Measurements from ENCODE around the gene PHB1. TPM values are rescaled to one million over a fixed set of nuclear protein-coding genes. Genes with fewer than 3 reads are reported as not detected.

The PHB1 gene
- total RNA-seq, 1 experiment from 2014 or later, result 413 TPM

GRCh38 chr17:49407981-49408501 is 6.6 kb downstream of the PHB1 start:
- CTCF ChIA-PET, result interaction anchor here (0.5 to 2.3 kb wide), 9 partner anchors 9 to 158 kb away, joined by 3 to 19 read pairs (median 5); no protein-coding TSS in a partner anchor
- H3K27me3 Mint-ChIP-seq (ENCODE audit: unreplicated experiment), result no peaks in the 10 kb centered on the region
- H3K36me3 Mint-ChIP-seq (ENCODE audit: insufficient read depth, unreplicated experiment), result peaks cover 78% of the 10 kb centered on the region

GRCh38 chr17:49407086-49407485 is 7.6 kb downstream of the PHB1 start:
- no peaks in the 10 kb centered on the region for H3K27me3 Mint-ChIP-seq (ENCODE audit: unreplicated experiment)
- no peaks in the 10 kb centered on the region for H3K9me3 Mint-ChIP-seq (ENCODE audit: low read depth, unreplicated experiment)
- peaks cover 17% of the 10 kb centered on the region for H3K4me1 Mint-ChIP-seq (ENCODE audit: low read depth, unreplicated experiment)
- intact Hi-C loops (cut with micrococcal nuclease; ENCODE audit: unreplicated experiment), result no loop called here
- CTCF ChIA-PET, result interaction anchor here (1.3 to 2.3 kb wide), 4 partner anchors 19 to 159 kb away, joined by 4 to 19 read pairs (median 10); no protein-coding TSS in a partner anchor
- no peak overlapping the region for H3K4me3 Mint-ChIP-seq (ENCODE audit: low read depth, unreplicated experiment)
- no TSS peak for BruUV-seq (replicated peaks)
- H3K36me3 Mint-ChIP-seq (ENCODE audit: insufficient read depth, unreplicated experiment), result peaks cover 86% of the 10 kb centered on the region
- DNase-seq, result no peak
- no peak for TF ChIP-seq CTCF (IDR thresholded peaks at IDR 0.05; ENCODE audit: unreplicated experiment)
- H3K27ac Mint-ChIP-seq (ENCODE audit: unreplicated experiment), result no peak overlapping the region

More at GRCh38 chr17:49407981-49408501, 6.6 kb downstream of the PHB1 start:
- intact Hi-C loops (cut with micrococcal nuclease; ENCODE audit: unreplicated experiment), result loop anchor here (1.0 to 2.0 kb wide), 2 partner anchors 141 to 149 kb away; no protein-coding TSS in a partner anchor
- peak; percentile 89 for DNase-seq
- Mint-ChIP-seq H3K4me1 (ENCODE audit: low read depth, unreplicated experiment) (peaks cover 19% of the 10 kb centered on the region), H3K9me3 (ENCODE audit: low read depth, unreplicated experiment) (no peaks in the 10 kb centered on the region), H3K4me3 (ENCODE audit: low read depth, unreplicated experiment) (no peak overlapping the region), H3K27ac (ENCODE audit: unreplicated experiment) (no peak overlapping the region)
- TF ChIP-seq CTCF (IDR thresholded peaks at IDR 0.05; ENCODE audit: unreplicated experiment), result peak; percentile 98
- no TSS peak for BruUV-seq (replicated peaks)

GRCh38 chr17:49406421-49407061 is 8.1 kb downstream of the PHB1 start:
- no peak for DNase-seq
- Mint-ChIP-seq H3K4me3 (ENCODE audit: low read depth, unreplicated experiment) (no peak overlapping the region), H3K27ac (ENCODE audit: unreplicated experiment) (no peak overlapping the region), H3K36me3 (ENCODE audit: insufficient read depth, unreplicated experiment) (peaks cover 82% of the 10 kb centered on the region), H3K27me3 (ENCODE audit: unreplicated experiment) (no peaks in the 10 kb centered on the region), H3K4me1 (ENCODE audit: low read depth, unreplicated experiment) (peaks cover 12% of the 10 kb centered on the region), H3K9me3 (ENCODE audit: low read depth, unreplicated experiment) (no peaks in the 10 kb centered on the region)
- TF ChIP-seq CTCF (IDR thresholded peaks at IDR 0.05; ENCODE audit: unreplicated experiment), result no peak
- CTCF ChIA-PET, result interaction anchor here (0.6 to 2.3 kb wide), 2 partner anchors 10 to 151 kb away, joined by 5 to 14 read pairs; no protein-coding TSS in a partner anchor
- BruUV-seq (replicated peaks), result no TSS peak
- intact Hi-C loops (cut with micrococcal nuclease; ENCODE audit: unreplicated experiment), result no loop called here

- no peak overlapping the region for H3K4me3 Mint-ChIP-seq (ENCODE audit: low read depth, unreplicated experiment)
- H3K27ac Mint-ChIP-seq (ENCODE audit: unreplicated experiment), result no peak overlapping the region
- CTCF ChIA-PET, result no interaction called here
- no TSS peak for BruUV-seq (replicated peaks)
- H3K9me3 Mint-ChIP-seq (ENCODE audit: low read depth, unreplicated experiment), result no peaks in the 10 kb centered on the region
- intact Hi-C loops (cut with micrococcal nuclease; ENCODE audit: unreplicated experiment), result no loop called here
- no peak for TF ChIP-seq CTCF (IDR thresholded peaks at IDR 0.05; ENCODE audit: unreplicated experiment)
- no peak for DNase-seq
- peaks cover 9% of the 10 kb centered on the region for H3K4me1 Mint-ChIP-seq (ENCODE audit: low read depth, unreplicated experiment)
- peaks cover 69% of the 10 kb centered on the region for H3K36me3 Mint-ChIP-seq (ENCODE audit: insufficient read depth, unreplicated experiment)
- H3K27me3 Mint-ChIP-seq (ENCODE audit: unreplicated experiment), result no peaks in the 10 kb centered on the region
These were observed 9.8 kb downstream of the PHB1 start for GRCh38 chr17:49404906-49405305.
